Measurements from ENCODE around the gene DYRK1A.

The DYRK1A gene

DNA sequence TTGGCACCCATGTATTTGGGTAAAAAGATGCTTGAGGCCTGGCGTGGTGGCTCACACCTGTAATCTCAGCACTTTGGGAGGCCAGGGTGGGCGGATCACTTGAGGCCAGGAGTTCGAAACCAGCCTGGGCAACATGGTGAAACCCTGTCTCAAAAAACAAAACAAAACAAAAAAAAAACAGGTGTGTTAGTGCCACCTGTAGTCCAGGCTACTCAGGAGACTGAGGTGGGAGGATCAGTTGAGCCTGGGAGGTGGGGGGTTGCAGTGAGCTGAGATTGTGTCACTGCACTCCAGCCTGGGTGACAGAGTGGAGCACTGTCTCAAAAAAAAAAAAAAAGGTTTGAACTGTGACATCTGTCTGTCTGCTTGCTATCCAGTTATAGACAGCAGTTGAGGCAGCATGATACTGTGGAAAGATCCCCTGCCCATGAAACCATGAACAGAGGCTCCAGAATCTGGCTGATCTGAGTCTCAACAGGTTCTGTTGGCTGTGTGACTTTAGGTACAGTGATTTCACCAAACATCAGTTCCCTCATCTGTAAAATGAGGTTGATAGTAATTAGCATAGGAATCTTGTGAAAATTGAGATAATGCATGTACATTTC, 5.7 kb downstream of the DYRK1A start:
- Histone ChIP-seq H3K27ac (ENCODE audit: low read depth in 2 of 2, low read length in 2 of 2) (no peak overlapping the region), H3K27me3 (ENCODE audit: control insufficient read depth in 2 of 2, insufficient read depth in 2 of 2, low read length in 2 of 2) (no peaks in the 10 kb centered on the region), H3K9ac (ENCODE audit: low read depth in 1 of 2, low read length in 2 of 2) (no peak overlapping the region), H3K36me3 (ENCODE audit: control insufficient read depth in 2 of 2, insufficient read depth in 2 of 2, low read length in 2 of 2) (no peaks in the 10 kb centered on the region), H3K9me3 (ENCODE audit: control insufficient read depth in 2 of 2, low read length in 2 of 2) (no peaks in the 10 kb centered on the region), H3K4me1 (ENCODE audit: control insufficient read depth in 2 of 2, insufficient read depth in 2 of 2, low read length in 2 of 2) (peaks cover 17 to 36% of the 10 kb centered on the region in 2 donors), H3K4me3 (ENCODE audit: low read length in 2 of 2) (no peak overlapping the region)

DNA sequence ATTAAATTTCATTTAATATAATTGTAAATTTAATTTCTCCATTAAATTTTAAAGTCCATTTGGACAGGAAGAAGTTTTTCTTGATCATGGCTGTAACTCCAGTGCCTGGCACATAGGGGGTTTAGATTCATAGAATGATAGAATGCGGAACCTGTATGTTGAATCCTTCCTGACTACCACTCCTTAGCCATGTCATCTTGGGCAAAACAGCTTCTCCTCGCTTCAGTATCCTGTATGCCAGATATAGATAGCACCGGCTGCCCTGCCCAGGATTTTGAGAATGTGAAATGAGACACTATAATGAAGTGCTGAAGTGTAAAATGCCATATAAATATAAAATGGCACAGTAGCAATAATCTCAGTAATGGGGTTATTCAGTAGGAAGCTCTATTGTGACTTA, 6.4 kb downstream of the DYRK1A start:
- H3K27ac ChIP-seq (ENCODE audit: low read depth in 2 of 2, low read length in 2 of 2), result no peak overlapping the region
- no peak overlapping the region for H3K9ac ChIP-seq (ENCODE audit: low read depth in 1 of 2, low read length in 2 of 2)
- H3K36me3 ChIP-seq (ENCODE audit: control insufficient read depth in 2 of 2, insufficient read depth in 2 of 2, low read length in 2 of 2), result no peaks in the 10 kb centered on the region
- no peaks in the 10 kb centered on the region for H3K9me3 ChIP-seq (ENCODE audit: control insufficient read depth in 2 of 2, low read length in 2 of 2)
- H3K27me3 ChIP-seq (ENCODE audit: control insufficient read depth in 2 of 2, insufficient read depth in 2 of 2, low read length in 2 of 2), result no peaks in the 10 kb centered on the region
- no peak overlapping the region for H3K4me3 ChIP-seq (ENCODE audit: low read length in 2 of 2)
- H3K4me1 ChIP-seq (ENCODE audit: control insufficient read depth in 2 of 2, insufficient read depth in 2 of 2, low read length in 2 of 2), result peaks cover 17 to 36% of the 10 kb centered on the region in 2 donors

DNA sequence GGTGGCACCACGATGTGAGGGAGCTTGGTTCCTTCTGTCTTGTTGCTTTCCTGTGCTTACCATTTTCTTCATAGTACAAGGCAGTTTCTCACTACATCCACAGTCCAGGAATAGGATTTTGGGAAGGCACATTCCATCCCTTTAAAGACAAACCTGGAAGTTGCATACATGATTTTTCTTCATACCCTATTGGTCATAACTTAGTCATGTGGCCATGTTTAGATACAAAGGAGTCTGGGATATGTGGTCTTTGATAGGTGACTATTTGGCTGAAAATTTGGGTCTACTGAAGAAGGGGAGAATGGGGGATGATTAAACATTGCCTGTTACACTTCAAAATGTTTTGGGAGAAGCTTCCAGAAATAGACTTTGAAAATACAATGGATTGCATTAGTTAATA, 7.0 kb downstream of the DYRK1A start:
- H3K36me3 ChIP-seq (ENCODE audit: control insufficient read depth in 2 of 2, insufficient read depth in 2 of 2, low read length in 2 of 2), result no peaks in the 10 kb centered on the region
- H3K4me1 ChIP-seq (ENCODE audit: control insufficient read depth in 2 of 2, insufficient read depth in 2 of 2, low read length in 2 of 2), result peaks cover 15 to 36% of the 10 kb centered on the region in 2 donors
- H3K4me3 ChIP-seq (ENCODE audit: low read length in 2 of 2), result no peak overlapping the region
- no peak overlapping the region for H3K27ac ChIP-seq (ENCODE audit: low read depth in 2 of 2, low read length in 2 of 2)
- H3K9ac ChIP-seq (ENCODE audit: low read depth in 1 of 2, low read length in 2 of 2), result no peak overlapping the region
- no peaks in the 10 kb centered on the region for H3K27me3 ChIP-seq (ENCODE audit: control insufficient read depth in 2 of 2, insufficient read depth in 2 of 2, low read length in 2 of 2)
- no peaks in the 10 kb centered on the region for H3K9me3 ChIP-seq (ENCODE audit: control insufficient read depth in 2 of 2, low read length in 2 of 2)

DNA sequence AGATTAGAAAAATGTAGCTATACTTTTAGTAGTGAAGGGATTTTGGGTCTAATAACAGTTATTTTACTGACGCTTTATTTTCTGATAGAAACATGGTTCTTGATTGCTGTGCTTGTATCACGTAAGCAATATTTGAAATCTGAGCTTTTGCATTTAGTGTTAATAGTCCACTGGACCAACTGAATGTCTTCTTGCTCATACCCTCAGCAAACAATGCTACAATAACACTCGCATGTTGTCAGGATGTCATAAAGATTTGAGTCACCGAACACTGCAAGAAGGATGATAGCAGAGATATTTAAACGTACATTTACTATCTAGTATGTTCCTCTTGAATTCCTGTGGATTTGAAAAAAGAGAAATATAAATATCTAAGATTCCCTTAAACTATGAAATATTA, 7.5 kb downstream of the DYRK1A start:
- no peaks in the 10 kb centered on the region for H3K9me3 ChIP-seq (ENCODE audit: control insufficient read depth in 2 of 2, low read length in 2 of 2)
- H3K27ac ChIP-seq (ENCODE audit: low read depth in 2 of 2, low read length in 2 of 2), result no peak overlapping the region
- no peak overlapping the region for H3K9ac ChIP-seq (ENCODE audit: low read depth in 1 of 2, low read length in 2 of 2)
- peaks cover 14 to 35% of the 10 kb centered on the region in 2 donors for H3K4me1 ChIP-seq (ENCODE audit: control insufficient read depth in 2 of 2, insufficient read depth in 2 of 2, low read length in 2 of 2)
- H3K36me3 ChIP-seq (ENCODE audit: control insufficient read depth in 2 of 2, insufficient read depth in 2 of 2, low read length in 2 of 2), result no peaks in the 10 kb centered on the region
- no peaks in the 10 kb centered on the region for H3K27me3 ChIP-seq (ENCODE audit: control insufficient read depth in 2 of 2, insufficient read depth in 2 of 2, low read length in 2 of 2)
- H3K4me3 ChIP-seq (ENCODE audit: low read length in 2 of 2), result no peak overlapping the region

DNA sequence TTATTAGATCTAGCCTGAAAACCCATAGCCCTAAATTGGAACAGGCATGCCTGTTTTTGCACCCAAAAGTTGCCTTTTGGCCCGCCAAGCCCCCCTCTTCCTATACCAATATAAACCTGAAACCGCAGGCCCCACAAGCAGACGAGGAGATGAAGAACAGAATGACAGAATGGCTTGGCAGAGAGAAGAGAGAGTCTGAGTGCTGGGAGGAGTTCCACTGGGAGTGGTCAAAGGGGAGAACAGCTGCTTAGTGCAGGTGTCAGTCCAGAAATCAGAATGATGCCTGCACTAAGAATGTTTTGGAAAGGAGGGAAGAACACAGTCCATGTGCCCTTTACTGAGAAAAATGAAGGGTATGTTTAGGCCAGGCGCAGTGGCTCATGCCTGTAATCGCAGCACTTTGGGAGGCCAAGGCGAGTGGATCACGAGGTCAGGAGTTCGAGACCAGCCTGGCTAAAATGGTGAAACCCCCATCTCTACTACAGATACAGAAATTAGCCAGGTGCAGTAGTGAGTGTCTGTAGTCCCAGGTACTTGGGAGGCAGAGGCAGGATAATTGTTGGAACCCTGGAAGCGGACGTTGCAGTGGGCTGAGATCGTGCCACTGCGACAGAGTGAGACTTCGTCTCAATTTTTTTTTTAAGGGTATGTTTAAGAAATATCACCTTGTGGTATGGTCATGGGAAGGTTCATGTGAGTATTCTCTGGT, 9.4 kb downstream of the DYRK1A start:
- Histone ChIP-seq H3K4me1 (ENCODE audit: control insufficient read depth in 2 of 2, insufficient read depth in 2 of 2, low read length in 2 of 2) (peaks cover 12 to 26% of the 10 kb centered on the region in 2 donors), H3K4me3 (ENCODE audit: low read length in 2 of 2) (no peak overlapping the region), H3K36me3 (ENCODE audit: control insufficient read depth in 2 of 2, insufficient read depth in 2 of 2, low read length in 2 of 2) (no peaks in the 10 kb centered on the region), H3K27ac (ENCODE audit: low read depth in 2 of 2, low read length in 2 of 2) (no peak overlapping the region), H3K9ac (ENCODE audit: low read depth in 1 of 2, low read length in 2 of 2) (no peak overlapping the region), H3K9me3 (ENCODE audit: control insufficient read depth in 2 of 2, low read length in 2 of 2) (no peaks in the 10 kb centered on the region), H3K27me3 (ENCODE audit: control insufficient read depth in 2 of 2, insufficient read depth in 2 of 2, low read length in 2 of 2) (no peaks in the 10 kb centered on the region)

DNA sequence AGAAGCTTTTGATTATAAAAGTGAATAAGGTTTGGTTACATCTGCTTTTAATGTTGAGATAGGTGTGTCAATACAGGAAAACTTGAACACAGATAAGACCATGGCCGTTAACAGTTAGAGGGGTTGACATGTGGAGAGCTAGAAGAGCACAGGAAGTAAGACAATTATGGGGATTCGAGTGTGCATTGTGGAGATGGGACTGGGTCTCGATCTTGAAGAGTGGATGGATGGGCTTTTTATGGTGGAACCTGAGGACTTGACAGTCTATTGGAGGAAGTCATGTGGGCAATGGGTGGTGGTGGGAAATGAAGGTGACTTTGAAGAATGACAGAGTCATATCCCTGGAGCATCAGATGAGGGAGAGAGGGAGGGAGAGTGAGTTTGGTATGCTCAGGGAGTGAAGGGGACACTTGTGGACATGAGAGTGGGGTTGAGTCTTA, 12.1 kb downstream of the DYRK1A start:
- no peaks in the 10 kb centered on the region for H3K36me3 ChIP-seq (ENCODE audit: control insufficient read depth in 2 of 2, insufficient read depth in 2 of 2, low read length in 2 of 2)
- H3K9me3 ChIP-seq (ENCODE audit: control insufficient read depth in 2 of 2, low read length in 2 of 2), result no peaks in the 10 kb centered on the region
- H3K4me3 ChIP-seq (ENCODE audit: low read length in 2 of 2), result no peak overlapping the region
- H3K9ac ChIP-seq (ENCODE audit: low read depth in 1 of 2, low read length in 2 of 2), result no peak overlapping the region
- H3K4me1 ChIP-seq (ENCODE audit: control insufficient read depth in 2 of 2, insufficient read depth in 2 of 2, low read length in 2 of 2), result peaks cover 9 to 22% of the 10 kb centered on the region in 2 donors
- no peak overlapping the region for H3K27ac ChIP-seq (ENCODE audit: low read depth in 2 of 2, low read length in 2 of 2)
- no peaks in the 10 kb centered on the region for H3K27me3 ChIP-seq (ENCODE audit: control insufficient read depth in 2 of 2, insufficient read depth in 2 of 2, low read length in 2 of 2)

DNA sequence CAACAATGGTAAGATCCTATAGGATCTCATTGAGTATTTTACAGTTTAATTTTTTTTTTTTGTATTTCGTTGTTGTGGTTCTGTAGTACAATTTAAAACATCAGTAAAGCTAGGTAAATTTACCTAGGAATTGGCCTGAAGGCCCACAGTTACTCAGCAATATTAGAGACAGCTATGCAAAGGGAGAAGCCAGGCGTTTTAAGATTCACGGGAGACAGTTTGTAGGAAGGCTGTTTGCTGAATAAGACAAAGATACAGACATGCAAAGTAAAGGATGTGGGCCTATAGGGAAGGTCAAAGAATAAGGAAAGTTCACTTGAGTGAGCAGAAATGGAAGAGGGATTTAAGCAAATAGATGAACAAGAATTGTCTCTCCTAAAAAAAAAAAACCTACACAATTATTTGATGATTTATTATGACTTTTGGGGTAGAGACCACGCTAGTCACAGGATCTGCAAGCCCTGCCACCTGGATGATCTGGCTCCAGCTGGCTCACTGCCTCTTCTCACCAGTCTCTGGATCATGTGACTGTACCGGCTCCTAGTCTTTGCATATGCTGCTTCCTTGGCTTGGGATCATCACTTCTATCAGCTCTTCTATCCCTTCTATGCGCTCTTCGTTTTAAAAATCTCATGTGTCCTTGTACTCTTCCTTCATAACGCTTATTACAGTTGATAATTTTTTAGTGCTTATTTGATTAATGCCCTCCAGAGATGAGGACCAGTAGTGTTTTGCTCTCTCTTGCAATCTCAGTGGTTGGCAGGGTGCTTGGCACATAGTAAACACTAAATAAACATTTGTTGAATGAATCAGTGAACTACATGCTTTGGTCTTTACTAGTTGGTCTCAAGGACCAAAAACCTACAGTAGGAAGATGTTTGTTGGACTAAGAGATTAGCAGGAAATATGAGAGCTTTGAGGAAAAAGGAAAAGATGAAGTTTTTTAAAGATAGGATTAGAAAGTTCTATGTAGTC, 14.1 kb downstream of the DYRK1A start:
- Histone ChIP-seq H3K4me3 (ENCODE audit: low read length in 2 of 2) (no peak overlapping the region), H3K27ac (ENCODE audit: low read depth in 2 of 2, low read length in 2 of 2) (no peak overlapping the region), H3K9me3 (ENCODE audit: control insufficient read depth in 2 of 2, low read length in 2 of 2) (no peaks in the 10 kb centered on the region), H3K4me1 (ENCODE audit: control insufficient read depth in 2 of 2, insufficient read depth in 2 of 2, low read length in 2 of 2) (peaks cover 10 to 17% of the 10 kb centered on the region in 2 donors), H3K36me3 (ENCODE audit: control insufficient read depth in 2 of 2, insufficient read depth in 2 of 2, low read length in 2 of 2) (no peaks in the 10 kb centered on the region), H3K9ac (ENCODE audit: low read depth in 1 of 2, low read length in 2 of 2) (no peak overlapping the region), H3K27me3 (ENCODE audit: control insufficient read depth in 2 of 2, insufficient read depth in 2 of 2, low read length in 2 of 2) (no peaks in the 10 kb centered on the region)

DNA sequence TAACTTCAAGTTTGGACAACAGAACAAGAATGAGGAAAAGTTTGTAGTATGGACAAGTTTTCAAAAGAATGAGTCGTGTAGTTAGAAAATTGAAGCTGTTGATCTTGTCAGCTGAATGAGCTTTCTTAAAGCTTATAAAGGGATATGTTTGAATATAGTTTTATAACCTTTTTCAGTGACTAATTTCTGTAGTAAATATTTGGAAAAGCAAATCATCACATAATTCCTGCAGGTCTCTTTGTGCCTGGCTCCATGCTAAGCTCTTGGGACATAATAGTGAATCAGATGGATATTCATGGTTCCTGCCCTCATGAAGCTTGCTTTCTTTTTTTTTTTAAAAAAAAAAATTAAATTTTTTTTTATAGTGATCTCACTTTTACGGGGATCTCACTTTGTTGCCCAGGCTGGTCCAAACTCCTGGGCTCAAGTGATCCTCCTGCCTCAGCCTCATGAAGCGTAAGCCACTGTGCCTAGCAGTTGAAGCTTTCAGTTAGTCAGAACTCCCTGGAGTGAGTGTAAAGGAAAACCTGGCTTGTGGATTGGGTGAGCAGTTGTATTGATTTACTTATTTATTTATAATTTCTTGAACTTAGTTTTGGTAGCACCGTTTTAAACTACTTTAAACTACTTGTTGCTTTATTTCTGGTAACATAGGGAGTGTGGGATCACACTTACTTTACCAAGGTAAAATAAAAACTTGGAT, 15.5 kb downstream of the DYRK1A start:
- Histone ChIP-seq H3K4me3 (ENCODE audit: low read length in 2 of 2) (no peak overlapping the region), H3K9ac (ENCODE audit: low read depth in 1 of 2, low read length in 2 of 2) (no peak overlapping the region), H3K27ac (ENCODE audit: low read depth in 2 of 2, low read length in 2 of 2) (no peak overlapping the region), H3K9me3 (ENCODE audit: control insufficient read depth in 2 of 2, low read length in 2 of 2) (no peaks in the 10 kb centered on the region), H3K4me1 (ENCODE audit: control insufficient read depth in 2 of 2, insufficient read depth in 2 of 2, low read length in 2 of 2) (peaks cover 10 to 12% of the 10 kb centered on the region in 2 donors), H3K27me3 (ENCODE audit: control insufficient read depth in 2 of 2, insufficient read depth in 2 of 2, low read length in 2 of 2) (no peaks in the 10 kb centered on the region), H3K36me3 (ENCODE audit: control insufficient read depth in 2 of 2, insufficient read depth in 2 of 2, low read length in 2 of 2) (no peaks in the 10 kb centered on the region)

DNA sequence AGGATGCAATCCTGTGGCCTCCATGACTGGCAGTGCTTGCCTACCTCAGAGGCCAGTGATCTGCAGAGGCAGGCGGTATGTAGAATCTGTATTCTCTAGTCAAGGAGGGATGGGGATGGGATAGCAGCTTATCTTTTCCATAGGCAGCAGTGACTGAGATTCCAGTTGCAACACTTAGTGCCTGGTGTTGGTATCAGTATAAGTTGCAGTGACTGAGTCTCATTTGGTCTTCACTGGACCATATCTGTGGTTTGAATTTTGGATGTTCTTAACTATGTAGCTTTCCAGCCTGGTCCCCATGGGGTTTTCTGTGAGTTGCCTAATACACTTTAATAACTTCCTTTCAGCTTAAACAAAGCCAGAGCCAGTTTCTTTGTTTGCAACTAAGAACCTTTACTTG, 16.5 kb downstream of the DYRK1A start:
- Histone ChIP-seq H3K9me3 (ENCODE audit: control insufficient read depth in 2 of 2, low read length in 2 of 2) (no peaks in the 10 kb centered on the region), H3K4me1 (ENCODE audit: control insufficient read depth in 2 of 2, insufficient read depth in 2 of 2, low read length in 2 of 2) (peaks cover 10 to 12% of the 10 kb centered on the region in 2 donors), H3K27me3 (ENCODE audit: control insufficient read depth in 2 of 2, insufficient read depth in 2 of 2, low read length in 2 of 2) (no peaks in the 10 kb centered on the region)

More for the DNA sequence above, 16.5 kb downstream of the DYRK1A start:
- no peak overlapping the region for H3K4me3 ChIP-seq (ENCODE audit: low read length in 2 of 2)
- no peak overlapping the region for H3K9ac ChIP-seq (ENCODE audit: low read depth in 1 of 2, low read length in 2 of 2)
- H3K36me3 ChIP-seq (ENCODE audit: control insufficient read depth in 2 of 2, insufficient read depth in 2 of 2, low read length in 2 of 2), result no peaks in the 10 kb centered on the region
- no peak overlapping the region for H3K27ac ChIP-seq (ENCODE audit: low read depth in 2 of 2, low read length in 2 of 2)
